Colonic mucosa (tissue), 4 donors: ENCODE data around the gene BLCAP. TPM values are rescaled to one million over a fixed set of nuclear protein-coding genes. Genes with fewer than 3 reads are reported as not detected.

Source experiments
- DNase-seq: peaks from one replicate; pipeline ENCODE4 v3.0.0-alpha.2; 2020
- H3K27ac ChIP-seq: fragments of 200-600 bp; one replicate; pipeline ENCODE4 v1.8.0; 2021
- H3K27me3 ChIP-seq: fragments of 200-600 bp; one replicate; pipeline ENCODE4 v1.8.0; 2021
- H3K36me3 ChIP-seq: fragments of 200-600 bp; one replicate; pipeline ENCODE4 v1.8.0; 2021
- H3K4me1 ChIP-seq: fragments of 200-600 bp; one replicate; pipeline ENCODE4 v1.8.0; 2021; ENCODE audit warnings: mild to moderate bottlenecking
- H3K4me3 ChIP-seq: fragments of 200-600 bp; one replicate; pipeline ENCODE4 v1.8.0; 2021
- H3K9ac ChIP-seq, 2 donors: one replicate each; pipeline ENCODE4 v1.7.0; 2013; ENCODE audit warnings: control low read depth in 2 of 2, low read depth in 2 of 2, low read length in 2 of 2
- H3K9me3 ChIP-seq: fragments of 200-600 bp; one replicate; pipeline ENCODE4 v1.8.0; 2021
- CTCF ChIP-seq: fragments of 200-600 bp; IDR thresholded peaks from one replicate; pipeline ENCODE4 v1.8.0; 2022; ENCODE audit warnings: antibody characterized with exemption, mild to moderate bottlenecking
- intact Hi-C: fragments of 100-400 bp; cut with DNase I; formaldehyde crosslinking; loops from one replicate; pipeline ENCODE4 v1.14.1; 2022
- total RNA-seq, 2 donors: library from RNA; stranded (reverse); fragmentation: NEBNext Ultra II Directional in 1 of 2; extraction: Animal tissue kit (Norgen Biotek cat#: 25700) in 1 of 2; gene quantifications; one replicate each; pipeline ENCODE4 v1.2.1, GENCODE V29; 2021
- donor health status: healthy.
- donor health status: DM: no; HTN: no; CAD: no.
- donor health status: DM: no; HTN: no; CAD: no.

BLCAP gene
- total RNA-seq, 2 donors from 2014 or later: 87.2 to 103 TPM

DNA sequence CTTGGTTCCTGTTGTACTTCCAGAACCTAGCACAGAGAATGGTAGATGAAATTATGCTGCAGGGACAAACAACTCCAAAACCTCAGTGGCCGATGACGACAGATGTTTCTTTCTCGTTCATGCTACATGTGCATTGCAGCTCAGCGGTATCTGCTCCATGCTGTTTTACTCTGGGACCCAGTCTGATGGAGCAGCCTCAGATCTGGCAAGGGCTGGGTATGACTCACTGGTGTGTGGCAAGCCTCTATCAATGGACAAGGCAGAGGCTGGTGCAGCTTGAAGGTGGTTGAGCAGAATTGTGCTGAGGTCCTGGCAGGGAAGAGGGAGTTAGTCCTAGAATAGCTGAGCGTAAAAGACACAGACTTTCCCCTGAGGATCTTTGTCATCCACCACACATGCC lies 10.3 kb upstream of the BLCAP start:
- no peak overlapping the region for H3K27ac ChIP-seq
- H3K36me3 ChIP-seq: no peaks in the 10 kb centered on the region
- H3K4me1 ChIP-seq: peaks cover 14% of the 10 kb centered on the region
- no peak overlapping the region for H3K4me3 ChIP-seq
- no peak overlapping the region for H3K9ac ChIP-seq
- TF ChIP-seq CTCF: no peak
- H3K27me3 ChIP-seq: no peaks in the 10 kb centered on the region
- intact Hi-C loops: no loop called here
- H3K9me3 ChIP-seq: no peaks in the 10 kb centered on the region
- DNase-seq: no peak

- no peak for TF ChIP-seq CTCF
- Histone ChIP-seq H3K27ac (no peak overlapping the region), H3K4me3 (no peak overlapping the region), H3K9me3 (no peaks in the 10 kb centered on the region), H3K4me1 (peaks cover 14% of the 10 kb centered on the region), H3K9ac (no peak overlapping the region), H3K27me3 (no peaks in the 10 kb centered on the region), H3K36me3 (no peaks in the 10 kb centered on the region)
- no peak for DNase-seq
- intact Hi-C loops: no loop called here
Observed at GRCh38 chr20:37537505-37537904, 9.8 kb upstream of the BLCAP start.

- Histone ChIP-seq H3K9ac (no peak overlapping the region), H3K9me3 (no peaks in the 10 kb centered on the region), H3K4me3 (no peak overlapping the region), H3K27ac (peak overlapping the region; percentile 65), H3K27me3 (no peaks in the 10 kb centered on the region), H3K36me3 (no peaks in the 10 kb centered on the region), H3K4me1 (peaks cover 9% of the 10 kb centered on the region)
- no peak for DNase-seq
- no peak for TF ChIP-seq CTCF
- intact Hi-C loops: no loop called here
Observed at GRCh38 chr20:37535443-37536132, 7.9 kb upstream of the BLCAP start.

DNA sequence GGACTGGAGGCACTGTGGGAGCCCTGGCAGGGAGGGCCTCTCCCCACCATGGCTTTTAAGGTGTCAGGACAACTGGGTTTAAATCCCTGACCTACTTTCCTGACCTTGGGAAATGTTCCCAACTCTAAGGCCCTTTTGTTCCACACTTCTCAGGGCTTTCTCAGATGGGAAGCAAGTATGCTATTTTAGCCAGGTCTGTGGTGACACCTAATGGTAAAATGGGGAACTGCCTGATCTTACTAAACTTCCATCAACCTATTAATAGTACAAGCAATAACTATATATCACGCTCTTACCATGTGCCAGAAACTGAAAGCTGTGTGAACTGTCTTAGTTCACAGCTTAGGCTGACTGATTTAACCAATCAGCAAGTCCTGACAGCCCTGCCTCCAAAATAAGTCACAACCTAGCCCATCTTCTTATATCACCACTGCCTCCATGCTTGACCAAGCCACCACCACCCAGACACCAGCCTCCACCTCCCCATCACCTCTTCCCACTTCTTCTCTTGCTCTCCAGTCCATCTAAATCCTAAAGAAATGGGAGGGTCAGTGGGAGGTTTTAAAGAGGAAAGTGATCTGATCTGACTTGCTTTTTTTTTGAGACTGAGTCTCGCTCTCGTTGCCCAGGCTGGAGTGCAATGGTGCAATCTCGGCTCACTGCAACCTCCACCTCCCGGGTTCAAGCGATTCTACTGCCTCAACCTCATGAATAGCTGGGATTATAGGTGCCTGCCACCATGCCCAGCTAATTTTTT lies 6.9 kb upstream of the BLCAP start:
- no peaks in the 10 kb centered on the region for H3K36me3 ChIP-seq
- no peak overlapping the region for H3K4me3 ChIP-seq
- peak; percentile 85 for TF ChIP-seq CTCF
- H3K9me3 ChIP-seq: no peaks in the 10 kb centered on the region
- intact Hi-C loops: loop anchor here (5.0 kb wide), 2 partner anchors 147 to 262 kb away; no protein-coding TSS in a partner anchor
- peak; percentile 78 for DNase-seq
- no peaks in the 10 kb centered on the region for H3K27me3 ChIP-seq
- no peak overlapping the region for H3K27ac ChIP-seq
- peaks cover 9% of the 10 kb centered on the region for H3K4me1 ChIP-seq
- no peak overlapping the region for H3K9ac ChIP-seq

DNA sequence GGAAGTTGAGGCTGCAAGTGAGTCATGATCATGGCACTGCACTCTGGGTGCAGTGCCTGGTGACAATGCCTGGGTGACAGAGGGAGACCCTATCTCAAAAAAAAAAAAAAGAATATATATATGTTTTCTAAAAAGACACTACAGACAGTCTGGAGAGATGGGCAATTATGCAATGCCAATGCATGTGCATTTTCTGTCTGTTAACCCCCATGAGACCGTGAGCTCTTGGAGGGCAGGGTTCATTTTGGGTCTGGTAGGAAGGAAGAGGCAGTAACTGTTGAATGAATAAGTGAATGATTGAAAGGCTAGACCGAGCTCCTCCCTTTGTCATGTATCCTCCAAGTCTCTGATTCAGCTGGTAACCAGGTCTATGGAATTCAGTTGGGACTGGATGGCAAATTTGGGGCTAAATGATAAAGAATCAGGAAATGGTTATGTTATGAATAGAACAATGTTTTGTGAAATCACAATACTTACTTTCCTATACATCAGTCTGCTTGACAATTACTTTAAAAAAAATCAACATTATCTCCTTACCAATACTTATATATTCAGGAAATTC lies 5.6 kb upstream of the BLCAP start:
- Histone ChIP-seq H3K27me3 (no peaks in the 10 kb centered on the region), H3K4me1 (peaks cover 9% of the 10 kb centered on the region), H3K27ac (no peak overlapping the region), H3K36me3 (no peaks in the 10 kb centered on the region), H3K9me3 (no peaks in the 10 kb centered on the region), H3K9ac (no peak overlapping the region), H3K4me3 (no peak overlapping the region)
- intact Hi-C loops: loop anchor here (5.0 kb wide), 2 partner anchors 146 to 261 kb away; no protein-coding TSS in a partner anchor
- TF ChIP-seq CTCF: no peak
- DNase-seq: no peak
